Stimulated activated CD8-positive, alpha-beta memory T cell treated with anti-CD3 and anti-CD28 coated beads, Interleukin-2, amount 100 ng/mL, for 48 hours (primary cell): Measurements from ENCODE around the gene SH3BP5.
"Not testable (repeated sequence)": the region's sequence is repeated elsewhere in the genome, so short reads cannot be mapped to it uniquely, and the experiment has no call there.

ENCODE experiments used
- DNase-seq, 2 donors: peaks; one replicate each; pipeline ENCODE4 v3.0.0-alpha.2; 2020; ENCODE audit warnings: low read depth in 2 of 2

The SH3BP5 gene

GRCh38 chr3:15332405-15333098 is at the start of gene SH3BP5:
Gene SH3BP5 (minus strand): TSS chr3:15332586. CDS start chr3:15332408, 178 bp downstream.
- peak; percentile 59 to 64 for DNase-seq

DNA sequence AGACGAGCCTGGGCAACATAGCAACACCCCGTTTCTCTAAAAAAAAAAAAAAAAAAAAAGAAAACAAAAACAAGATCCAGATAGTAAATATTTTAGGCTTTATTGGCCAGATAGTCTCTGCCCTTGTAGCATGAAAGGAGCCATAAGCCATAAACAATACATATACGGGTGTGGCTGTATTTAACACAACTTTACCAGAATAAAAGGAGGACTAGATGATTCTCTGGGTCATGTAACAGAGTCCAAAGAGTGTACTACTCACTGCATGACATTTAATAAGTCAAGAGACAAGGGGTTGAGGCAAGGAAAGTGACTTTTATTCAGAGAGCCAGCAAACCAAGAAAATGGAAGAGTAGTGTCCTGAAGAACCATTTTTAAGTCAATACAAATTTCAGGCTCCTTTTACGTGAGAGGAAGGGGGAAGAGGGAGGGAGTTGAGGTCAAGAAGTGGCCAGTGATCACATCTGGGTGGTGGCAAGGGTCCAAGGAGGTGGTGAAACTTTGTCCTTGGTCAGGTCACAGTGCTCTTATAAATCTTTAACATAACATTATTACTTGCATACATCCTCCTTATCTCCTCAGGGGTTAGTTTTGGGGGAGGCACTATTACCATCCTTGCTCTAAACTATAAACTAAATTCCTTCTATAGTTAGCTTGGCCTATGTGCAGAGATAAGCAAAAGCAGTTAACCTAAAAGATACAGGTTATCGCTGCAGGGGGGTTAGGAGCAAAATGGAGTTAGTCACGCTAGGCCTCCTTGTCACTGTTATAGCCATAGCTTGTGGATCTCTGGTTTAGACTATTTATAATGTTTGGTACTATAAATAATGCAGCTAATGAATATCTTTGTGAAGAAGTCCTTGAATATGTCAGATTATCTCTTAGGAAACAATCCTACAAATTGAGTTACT is 48.8 kb upstream of the SH3BP5 start:
- DNase-seq = no peak

DNA sequence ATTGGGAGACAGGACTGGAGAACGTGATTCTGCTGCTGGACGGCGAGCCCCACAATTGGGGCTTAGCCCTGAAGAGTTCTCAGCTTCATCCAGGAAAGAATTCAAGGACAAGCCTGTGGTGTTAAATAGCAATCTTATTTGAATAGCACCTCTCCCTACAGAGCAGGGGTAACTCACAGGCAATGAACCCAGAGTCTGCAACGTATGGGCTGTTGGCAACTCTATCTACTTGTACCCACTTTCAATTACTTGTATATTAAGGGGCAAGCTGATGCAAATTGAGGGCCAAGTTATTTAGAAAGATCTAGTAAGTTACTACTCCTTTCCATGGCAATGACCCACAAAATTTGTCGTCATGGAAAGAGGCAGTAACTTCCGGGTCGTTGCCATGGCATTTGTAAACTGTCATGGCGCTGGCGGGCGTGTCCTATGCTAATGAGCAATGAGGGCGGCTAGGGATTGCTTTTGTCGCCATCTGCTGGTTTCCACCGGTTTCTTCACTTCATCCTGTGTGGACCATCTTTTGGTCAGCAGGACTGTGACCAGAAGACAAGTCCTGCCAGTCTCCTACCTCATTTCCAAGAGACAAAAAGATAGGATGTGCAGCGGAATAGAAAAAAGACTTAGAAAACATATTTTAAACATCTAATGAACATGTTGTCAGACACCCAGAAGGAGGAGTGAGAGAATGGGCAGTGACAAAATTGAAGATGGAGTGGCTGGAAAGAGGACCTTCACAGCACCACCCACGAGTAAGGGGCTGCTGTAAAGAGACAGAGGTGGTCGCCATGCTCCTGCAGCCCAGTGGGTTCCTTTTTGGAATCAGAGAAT is 45.8 kb upstream of the SH3BP5 start:
- peak; percentile 78 to 88 for DNase-seq

DNA sequence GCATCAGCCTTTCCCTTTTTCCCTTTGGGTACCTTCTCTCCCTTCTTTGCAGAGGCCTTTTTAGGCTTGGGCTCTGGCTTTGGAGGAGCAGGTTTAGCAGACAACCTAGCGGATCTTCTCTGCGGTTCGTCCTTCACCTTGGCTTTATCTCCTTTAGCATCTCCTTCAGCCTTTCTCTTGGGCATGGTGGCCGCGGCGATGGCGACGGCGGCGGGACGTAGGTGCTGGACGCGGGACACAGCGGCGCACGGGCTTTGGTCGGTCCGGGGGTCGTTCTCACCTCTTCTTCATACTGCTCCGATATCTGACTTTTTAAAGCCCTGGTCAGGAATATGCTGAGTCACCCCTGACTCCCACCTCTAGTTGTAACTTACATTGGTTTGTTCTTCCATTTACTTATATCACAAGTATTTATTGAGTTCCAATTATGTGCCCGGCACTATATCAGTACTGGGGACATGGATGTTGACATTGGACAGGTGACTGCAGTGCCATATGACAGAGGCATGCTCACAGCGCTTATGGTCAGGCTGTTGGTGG is 43.1 kb upstream of the SH3BP5 start:
- no peak for DNase-seq

DNA sequence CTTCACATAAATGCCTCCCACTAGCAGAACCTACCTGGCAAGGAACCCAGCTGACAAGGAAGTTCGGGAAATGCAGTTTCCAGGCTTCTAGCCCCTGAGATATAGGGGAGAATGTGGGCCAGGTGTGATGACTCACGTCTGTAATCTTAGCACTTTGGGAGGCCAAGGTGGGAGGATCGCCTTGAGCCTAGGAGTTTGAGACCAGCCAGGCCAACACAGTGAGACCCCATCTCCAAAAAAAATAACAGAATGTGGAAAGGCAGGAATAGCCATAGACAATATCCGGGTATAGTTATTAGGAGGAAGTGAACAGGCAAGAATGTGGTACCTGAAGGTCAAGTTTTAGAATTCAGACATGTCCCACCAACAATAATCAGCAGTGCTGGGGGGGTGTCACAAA is 40.5 kb upstream of the SH3BP5 start:
- no peak for DNase-seq

- DNase-seq = no peak
Measured at GRCh38 chr3:15368561-15369135, 36.3 kb upstream of the SH3BP5 start.

- DNase-seq = no peak
Measured at GRCh38 chr3:15367059-15367458, 34.7 kb upstream of the SH3BP5 start.

DNA sequence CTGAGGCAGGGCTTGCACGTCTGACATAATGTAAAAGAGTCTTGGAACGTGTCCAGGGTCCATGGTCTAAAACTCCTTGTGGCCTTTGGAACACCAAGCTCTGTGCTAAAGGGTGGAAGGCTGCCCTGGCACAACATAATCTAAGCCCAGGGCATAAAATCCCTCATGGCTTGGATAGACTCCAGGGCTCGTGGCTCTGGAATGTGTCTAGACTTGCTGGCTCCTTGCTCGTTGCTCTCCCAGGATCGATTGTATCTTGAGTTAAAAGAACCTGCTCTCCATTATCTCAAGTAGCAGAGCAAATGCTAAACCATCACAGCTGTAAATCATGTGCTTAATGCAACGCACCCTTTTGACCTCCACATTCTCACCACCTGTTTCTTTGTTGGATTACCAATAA is 31.7 kb upstream of the SH3BP5 start:
- not testable (repeated sequence) for DNase-seq

DNA sequence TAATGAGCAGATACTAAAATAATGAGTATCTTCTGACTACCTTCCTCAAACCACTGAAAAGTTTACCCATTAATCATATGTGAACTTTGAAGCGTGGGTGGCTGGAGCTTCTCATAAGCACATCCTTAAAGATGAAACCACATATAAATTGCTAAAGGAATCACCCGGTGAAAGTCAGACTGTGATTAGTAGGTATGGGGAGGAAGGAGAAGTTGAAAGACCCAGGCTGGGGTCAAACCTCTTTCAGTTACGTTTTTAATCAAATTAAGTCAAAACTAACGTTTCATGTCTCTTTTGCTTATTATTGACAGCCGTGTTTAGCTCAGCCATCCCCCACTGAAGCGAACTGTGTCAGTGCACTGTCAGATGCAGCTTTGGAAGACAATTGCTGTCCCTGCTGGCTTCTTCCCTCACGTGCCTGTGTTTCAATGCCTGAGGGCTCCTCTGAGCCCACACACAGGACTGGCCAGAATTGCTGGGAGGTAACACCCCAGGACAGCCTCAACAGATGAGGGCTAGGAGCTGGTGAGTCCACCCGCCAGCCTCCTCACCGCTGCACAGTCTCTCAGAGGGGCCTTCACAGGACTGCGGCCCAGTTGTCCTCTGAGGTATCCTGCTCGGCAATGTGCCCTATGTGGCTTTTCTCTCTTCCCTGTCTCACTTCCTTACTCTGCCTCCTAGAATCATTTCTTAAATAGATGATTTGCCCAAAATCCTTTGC is 29.3 kb upstream of the SH3BP5 start:
- peak; percentile 17 to 47 for DNase-seq

GRCh38 chr3:15360788-15361493 is 28.6 kb upstream of the SH3BP5 start:
- DNase-seq = no peak

DNA sequence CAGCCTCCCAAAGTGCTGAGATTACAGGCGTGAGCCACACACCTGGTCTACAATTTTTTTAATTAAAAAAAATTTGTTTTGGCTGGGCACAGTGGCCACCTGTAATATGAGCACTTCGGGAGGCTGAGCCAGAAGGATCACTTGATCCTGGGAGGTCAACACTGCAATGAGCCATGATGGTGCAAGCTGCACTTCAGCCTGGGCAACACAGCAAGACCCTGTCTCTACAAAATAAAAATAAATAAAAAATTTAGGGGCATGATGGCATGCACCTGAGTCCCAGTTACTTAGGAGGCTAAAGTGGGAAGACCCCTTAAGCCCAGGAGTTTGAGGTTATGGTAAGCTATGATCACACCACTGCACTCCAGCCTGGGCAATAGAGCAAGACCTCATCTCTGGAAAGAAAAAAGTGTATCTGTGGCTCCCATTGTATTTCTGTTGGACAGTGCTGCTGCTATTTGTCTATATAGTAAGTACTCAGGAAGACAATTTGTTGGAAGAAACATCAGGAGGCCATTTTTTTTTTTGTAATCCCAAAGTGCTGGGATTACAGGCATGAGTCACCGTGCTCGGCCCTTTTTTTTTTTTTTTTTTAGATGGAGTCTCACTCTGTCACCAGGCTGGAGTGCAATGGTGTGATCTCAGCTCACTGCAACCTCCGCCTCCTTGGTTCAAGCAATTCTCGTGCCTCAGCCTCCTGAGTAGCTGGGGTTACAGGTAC is 27.5 kb upstream of the SH3BP5 start:
- DNase-seq = no peak

GRCh38 chr3:15356651-15357061 is 24.3 kb upstream of the SH3BP5 start:
- not testable (repeated sequence) for DNase-seq

GRCh38 chr3:15356176-15356575 is 23.8 kb upstream of the SH3BP5 start:
- no peak for DNase-seq

- DNase-seq = no peak
Measured at GRCh38 chr3:15355086-15355485, 22.7 kb upstream of the SH3BP5 start.

- DNase-seq = no peak
Measured at GRCh38 chr3:15354485-15354884, 22.1 kb upstream of the SH3BP5 start.

DNA sequence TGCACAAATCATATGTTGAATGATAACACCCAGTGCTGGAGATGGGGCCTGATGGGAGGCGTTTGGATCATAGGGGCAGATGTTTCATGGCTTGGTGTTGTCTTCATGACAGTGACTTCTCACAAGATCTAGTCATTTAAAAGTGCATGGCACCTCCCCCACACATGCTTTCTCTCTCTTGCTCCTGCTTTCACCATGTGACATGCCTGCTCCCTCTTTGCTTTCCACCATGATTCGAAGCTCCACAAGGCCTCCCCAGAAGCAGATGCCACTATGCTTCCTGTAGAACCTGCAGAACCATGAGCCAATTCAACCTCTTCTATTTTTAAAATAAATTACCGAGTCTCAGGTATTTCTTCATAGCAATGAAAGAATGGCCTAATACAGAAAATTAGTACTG is 17.8 kb upstream of the SH3BP5 start:
- DNase-seq = no peak

DNA sequence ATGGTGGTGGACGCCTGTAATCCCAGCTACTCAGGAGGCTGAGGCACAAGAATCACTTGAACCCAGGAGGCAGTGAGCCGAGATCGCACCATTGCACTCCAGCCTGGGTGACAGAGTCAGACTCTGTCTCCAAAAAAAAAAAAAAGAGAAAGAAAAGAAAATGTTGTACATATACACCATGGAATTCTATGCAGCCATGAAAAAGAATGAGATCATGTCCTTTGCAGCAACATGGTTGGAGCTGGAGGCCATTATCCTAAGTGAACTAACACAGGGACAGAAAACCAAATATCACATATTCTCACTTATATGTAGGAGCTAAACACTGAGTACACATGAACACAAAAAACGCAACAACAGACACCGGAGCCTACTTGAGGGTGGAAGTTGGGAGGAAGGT is 17.1 kb upstream of the SH3BP5 start:
- DNase-seq = not testable (repeated sequence)

DNA sequence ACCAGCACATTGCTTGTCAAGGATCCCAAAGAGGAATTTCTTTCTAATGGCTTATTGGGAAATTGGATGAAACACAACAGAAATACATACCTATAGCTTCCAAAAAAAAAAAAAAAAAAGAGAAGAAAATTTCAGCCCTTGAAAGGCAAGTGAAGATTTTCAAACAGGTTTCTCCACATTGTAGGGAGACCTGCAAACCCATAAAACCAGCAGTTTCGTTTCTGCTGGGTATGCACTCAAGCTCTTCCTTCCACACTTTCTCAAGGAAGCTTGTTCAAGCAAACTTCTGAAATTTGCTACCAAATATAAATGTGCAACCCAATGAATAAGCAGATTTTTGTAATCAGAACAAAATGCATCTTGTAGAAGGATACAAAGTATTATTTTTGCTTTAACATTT is 15.9 kb upstream of the SH3BP5 start:
- DNase-seq = no peak

- no peak for DNase-seq
Measured at GRCh38 chr3:15347737-15348110, 15.3 kb upstream of the SH3BP5 start.
